Measurements from ENCODE around the gene MT1X. TPM values are rescaled to one million over a fixed set of nuclear protein-coding genes. Genes with fewer than 3 reads are reported as not detected.

The MT1X gene
- polyA plus RNA-seq, 4 donors, result 93.7 to 776 (median 195) TPM

- peaks cover 0 to 13% (median 0%) of the 10 kb centered on the region in 3 donors for H3K27me3 ChIP-seq (ENCODE audit: control insufficient read depth in 3 of 3, insufficient read depth in 3 of 3, low read length in 3 of 3)
- no peak overlapping the region for H3K27ac ChIP-seq (ENCODE audit: low read depth in 1 of 3, low read length in 2 of 3)
- no peak overlapping the region for H3K4me3 ChIP-seq (ENCODE audit: low read depth in 1 of 3, low read length in 3 of 3)
- FAIRE-seq (no peak), DNase-seq (no peak)
- peaks cover 0 to 6% (median 0%) of the 10 kb centered on the region in 3 donors for H3K36me3 ChIP-seq (ENCODE audit: control insufficient read depth in 3 of 3, insufficient read depth in 2 of 3, low read depth in 1 of 3, low read length in 3 of 3)
- H3K4me1 ChIP-seq (ENCODE audit: control insufficient read depth in 3 of 3, insufficient read depth in 2 of 3, low read depth in 1 of 3, low read length in 2 of 3), result peaks cover 0 to 15% (median 4%) of the 10 kb centered on the region in 3 donors
- H3K9me3 ChIP-seq (ENCODE audit: control insufficient read depth in 2 of 2, insufficient read depth in 1 of 2, low read depth in 1 of 2, low read length in 1 of 2), result no peaks in the 10 kb centered on the region
- 74 to 93% (median 92%) methylated on average over 3 of the region's 3 CpGs for WGBS, 3 donors
Measured at GRCh38 chr16:56679078-56679730, 3.1 kb upstream of the MT1X start.

GRCh38 chr16:56679818-56680217, 2.5 kb upstream of the MT1X start:
- no peak for DNase-seq
- peaks cover 0 to 8% (median 0%) of the 10 kb centered on the region in 3 donors for H3K36me3 ChIP-seq (ENCODE audit: control insufficient read depth in 3 of 3, insufficient read depth in 2 of 3, low read depth in 1 of 3, low read length in 3 of 3)
- 87 to 88% (median 88%) methylated on average over 6 of the region's 6 CpGs for WGBS, 3 donors
- no peaks in the 10 kb centered on the region for H3K9me3 ChIP-seq (ENCODE audit: control insufficient read depth in 2 of 2, insufficient read depth in 1 of 2, low read depth in 1 of 2, low read length in 1 of 2)
- peaks cover 0 to 13% (median 0%) of the 10 kb centered on the region in 3 donors for H3K27me3 ChIP-seq (ENCODE audit: control insufficient read depth in 3 of 3, insufficient read depth in 3 of 3, low read length in 3 of 3)
- H3K4me1 ChIP-seq (ENCODE audit: control insufficient read depth in 3 of 3, insufficient read depth in 2 of 3, low read depth in 1 of 3, low read length in 2 of 3), result peaks cover 0 to 15% (median 4%) of the 10 kb centered on the region in 3 donors
- no peak overlapping the region for H3K27ac ChIP-seq (ENCODE audit: low read depth in 1 of 3, low read length in 2 of 3)
- H3K4me3 ChIP-seq (ENCODE audit: low read depth in 1 of 3, low read length in 3 of 3), result no peak overlapping the region
- FAIRE-seq, result no peak

- peaks cover 0 to 15% (median 4%) of the 10 kb centered on the region in 3 donors for H3K4me1 ChIP-seq (ENCODE audit: control insufficient read depth in 3 of 3, insufficient read depth in 2 of 3, low read depth in 1 of 3, low read length in 2 of 3)
- H3K9me3 ChIP-seq (ENCODE audit: control insufficient read depth in 2 of 2, insufficient read depth in 1 of 2, low read depth in 1 of 2, low read length in 1 of 2), result peaks cover 0 to 12% of the 10 kb centered on the region in 2 donors
- 3 to 30% (median 9%) methylated on average over 8 of the region's 8 CpGs for WGBS, 3 donors
- FAIRE-seq (no peak), DNase-seq (no peak)
- H3K27me3 ChIP-seq (ENCODE audit: control insufficient read depth in 3 of 3, insufficient read depth in 3 of 3, low read length in 3 of 3), result no peaks in the 10 kb centered on the region
- peak overlapping the region in 2 of 3 donors; percentile 59 to 70 for H3K4me3 ChIP-seq (ENCODE audit: low read depth in 1 of 3, low read length in 3 of 3)
- peak overlapping the region in 2 of 3 donors; percentile 59 to 74 for H3K27ac ChIP-seq (ENCODE audit: low read depth in 1 of 3, low read length in 2 of 3)
- H3K36me3 ChIP-seq (ENCODE audit: control insufficient read depth in 3 of 3, insufficient read depth in 2 of 3, low read depth in 1 of 3, low read length in 3 of 3), result peaks cover 0 to 11% (median 0%) of the 10 kb centered on the region in 3 donors
Measured at GRCh38 chr16:56682703-56683397, 580 bp downstream of the MT1X start.

- FAIRE-seq (no peak), DNase-seq (no peak)
- H3K4me3 ChIP-seq (ENCODE audit: low read depth in 1 of 3, low read length in 3 of 3), result peak overlapping the region in 1 of 3 donors; percentile 70
- H3K9me3 ChIP-seq (ENCODE audit: control insufficient read depth in 2 of 2, insufficient read depth in 1 of 2, low read depth in 1 of 2, low read length in 1 of 2), result peaks cover 0 to 12% of the 10 kb centered on the region in 2 donors
- H3K27me3 ChIP-seq (ENCODE audit: control insufficient read depth in 3 of 3, insufficient read depth in 3 of 3, low read length in 3 of 3), result no peaks in the 10 kb centered on the region
- peak overlapping the region in 1 of 3 donors; percentile 8 for H3K27ac ChIP-seq (ENCODE audit: low read depth in 1 of 3, low read length in 2 of 3)
- H3K36me3 ChIP-seq (ENCODE audit: control insufficient read depth in 3 of 3, insufficient read depth in 2 of 3, low read depth in 1 of 3, low read length in 3 of 3), result peaks cover 0 to 11% (median 0%) of the 10 kb centered on the region in 3 donors
- WGBS, 3 donors, result 31 to 67% (median 56%) methylated on average over 5 of the region's 5 CpGs
- H3K4me1 ChIP-seq (ENCODE audit: control insufficient read depth in 3 of 3, insufficient read depth in 2 of 3, low read depth in 1 of 3, low read length in 2 of 3), result peaks cover 0 to 15% (median 4%) of the 10 kb centered on the region in 3 donors
Measured at GRCh38 chr16:56683424-56684172, 1.3 kb downstream of the MT1X start.

- Histone ChIP-seq H3K36me3 (ENCODE audit: control insufficient read depth in 3 of 3, insufficient read depth in 2 of 3, low read depth in 1 of 3, low read length in 3 of 3) (peaks cover 0 to 11% (median 0%) of the 10 kb centered on the region in 3 donors), H3K27ac (ENCODE audit: low read depth in 1 of 3, low read length in 2 of 3) (no peak overlapping the region), H3K9me3 (ENCODE audit: control insufficient read depth in 2 of 2, insufficient read depth in 1 of 2, low read depth in 1 of 2, low read length in 1 of 2) (peaks cover 0 to 12% of the 10 kb centered on the region in 2 donors), H3K4me3 (ENCODE audit: low read depth in 1 of 3, low read length in 3 of 3) (no peak overlapping the region), H3K27me3 (ENCODE audit: control insufficient read depth in 3 of 3, insufficient read depth in 3 of 3, low read length in 3 of 3) (no peaks in the 10 kb centered on the region), H3K4me1 (ENCODE audit: control insufficient read depth in 3 of 3, insufficient read depth in 2 of 3, low read depth in 1 of 3, low read length in 2 of 3) (peaks cover 0 to 15% (median 4%) of the 10 kb centered on the region in 3 donors)
- DNase-seq (no peak), FAIRE-seq (no peak)
- 52 to 69% (median 54%) methylated on average over 4 of the region's 4 CpGs for WGBS, 3 donors
Measured at GRCh38 chr16:56684256-56684925, 2.1 kb downstream of the MT1X start.

- no peaks in the 10 kb centered on the region for H3K27me3 ChIP-seq (ENCODE audit: control insufficient read depth in 3 of 3, insufficient read depth in 3 of 3, low read length in 3 of 3)
- FAIRE-seq (no peak), DNase-seq (no peak)
- peaks cover 0 to 11% (median 0%) of the 10 kb centered on the region in 3 donors for H3K36me3 ChIP-seq (ENCODE audit: control insufficient read depth in 3 of 3, insufficient read depth in 2 of 3, low read depth in 1 of 3, low read length in 3 of 3)
- WGBS, 3 donors, result 90 to 94% (median 90%) methylated on average over 4 of the region's 4 CpGs
- peaks cover 0 to 12% of the 10 kb centered on the region in 2 donors for H3K9me3 ChIP-seq (ENCODE audit: control insufficient read depth in 2 of 2, insufficient read depth in 1 of 2, low read depth in 1 of 2, low read length in 1 of 2)
- no peak overlapping the region for H3K27ac ChIP-seq (ENCODE audit: low read depth in 1 of 3, low read length in 2 of 3)
- no peak overlapping the region for H3K4me3 ChIP-seq (ENCODE audit: low read depth in 1 of 3, low read length in 3 of 3)
- H3K4me1 ChIP-seq (ENCODE audit: control insufficient read depth in 3 of 3, insufficient read depth in 2 of 3, low read depth in 1 of 3, low read length in 2 of 3), result peaks cover 0 to 15% (median 4%) of the 10 kb centered on the region in 3 donors
Measured at GRCh38 chr16:56684926-56685590, 2.8 kb downstream of the MT1X start.

GRCh38 chr16:56686758-56687157, 4.5 kb downstream of the MT1X start:
- FAIRE-seq (no peak), DNase-seq (no peak)
- peaks cover 0 to 13% (median 4%) of the 10 kb centered on the region in 3 donors for H3K4me1 ChIP-seq (ENCODE audit: control insufficient read depth in 3 of 3, insufficient read depth in 2 of 3, low read depth in 1 of 3, low read length in 2 of 3)
- H3K36me3 ChIP-seq (ENCODE audit: control insufficient read depth in 3 of 3, insufficient read depth in 2 of 3, low read depth in 1 of 3, low read length in 3 of 3), result peaks cover 0 to 11% (median 0%) of the 10 kb centered on the region in 3 donors
- WGBS, 3 donors, result 96 to 98% (median 97%) methylated on average over 7 of the region's 7 CpGs
- no peak overlapping the region for H3K27ac ChIP-seq (ENCODE audit: low read depth in 1 of 3, low read length in 2 of 3)
- H3K4me3 ChIP-seq (ENCODE audit: low read depth in 1 of 3, low read length in 3 of 3), result no peak overlapping the region
- no peaks in the 10 kb centered on the region for H3K27me3 ChIP-seq (ENCODE audit: control insufficient read depth in 3 of 3, insufficient read depth in 3 of 3, low read length in 3 of 3)
- peaks cover 0 to 12% of the 10 kb centered on the region in 2 donors for H3K9me3 ChIP-seq (ENCODE audit: control insufficient read depth in 2 of 2, insufficient read depth in 1 of 2, low read depth in 1 of 2, low read length in 1 of 2)

Measured in small intestine (tissue), 7 donors.